ENCODE results near the gene DNAJA4.
A peak's percentile ranks its signal among the peaks of the same experiment; 100 is the strongest.

DNAJA4 gene

GRCh38 chr15:78315686-78316282, 51.4 kb downstream of the DNAJA4 start:
- DNase-seq (ENCODE audit: low spot score): peak; percentile 22

- DNase-seq (ENCODE audit: low spot score): peak; percentile 90
Observed at GRCh38 chr15:78316283-78317083, 52.1 kb downstream of the DNAJA4 start.

- DNase-seq (ENCODE audit: low spot score): no peak
Observed at GRCh38 chr15:78317145-78317836, 52.9 kb downstream of the DNAJA4 start.

GRCh38 chr15:78319588-78319987, 55.2 kb downstream of the DNAJA4 start:
- DNase-seq (ENCODE audit: low spot score): no peak

- DNase-seq (ENCODE audit: low spot score): no peak
Observed at GRCh38 chr15:78320183-78320582, 55.8 kb downstream of the DNAJA4 start.

- DNase-seq (ENCODE audit: low spot score): no peak
Observed at GRCh38 chr15:78321041-78321570, 56.7 kb downstream of the DNAJA4 start.

- DNase-seq (ENCODE audit: low spot score): no peak
Observed at GRCh38 chr15:78321786-78322185, 57.4 kb downstream of the DNAJA4 start.

- no peak for DNase-seq (ENCODE audit: low spot score)
Observed at GRCh38 chr15:78322243-78322642, 57.9 kb downstream of the DNAJA4 start.

- no peak for DNase-seq (ENCODE audit: low spot score)
Observed at GRCh38 chr15:78322724-78323521, 58.6 kb downstream of the DNAJA4 start.

GRCh38 chr15:78323693-78324092, 59.3 kb downstream of the DNAJA4 start:
- DNase-seq (ENCODE audit: low spot score): no peak

- no peak for DNase-seq (ENCODE audit: low spot score)
Observed at GRCh38 chr15:78324144-78324543, 59.8 kb downstream of the DNAJA4 start.

- no peak for DNase-seq (ENCODE audit: low spot score)
Observed at GRCh38 chr15:78325092-78325843, 60.9 kb downstream of the DNAJA4 start.

- no peak for DNase-seq (ENCODE audit: low spot score)
Observed at GRCh38 chr15:78327466-78327865, 63.1 kb downstream of the DNAJA4 start.

GRCh38 chr15:78329625-78330024, 65.3 kb downstream of the DNAJA4 start:
- no peak for DNase-seq (ENCODE audit: low spot score)
